AG09319 (cell line): ENCODE measurements around the gene HOXA3.

Source experiments
- DNase-seq: peaks from one replicate; pipeline ENCODE4 v3.0.0-alpha.2; 2010; ENCODE audit warnings: low read depth; ENCODE audit errors: extremely low read depth
- CTCF ChIP-seq: IDR thresholded peaks from 2 replicates; pipeline ENCODE4 v1.5.1; 2011; ENCODE audit warnings: low read depth, mild to moderate bottlenecking, inconsistent platforms, low read length, moderate library complexity

Gene HOXA3

GRCh38 chr7:27165996-27166530 is 13.7 kb upstream of the HOXA3 start:
- no peak for TF ChIP-seq CTCF
- no peak for DNase-seq

- no peak for DNase-seq
- no peak for TF ChIP-seq CTCF
Observed at GRCh38 chr7:27165089-27165995, 13.0 kb upstream of the HOXA3 start, which contains the start of gene HOXA9. HOXA9 (minus strand) TSS chr7:27165537; CDS start chr7:27165457, 80 bp downstream.

- DNase-seq: no peak
- no peak for TF ChIP-seq CTCF
Observed at GRCh38 chr7:27164367-27165088, 12.1 kb upstream of the HOXA3 start.

GRCh38 chr7:27164045-27164366 is 11.6 kb upstream of the HOXA3 start:
- no peak for TF ChIP-seq CTCF
- no peak for DNase-seq

- no peak for DNase-seq
- TF ChIP-seq CTCF: no peak
Observed at GRCh38 chr7:27163288-27164044, 11.1 kb upstream of the HOXA3 start.

GRCh38 chr7:27162561-27163287 is 10.3 kb upstream of the HOXA3 start:
- no peak for DNase-seq
- no peak for TF ChIP-seq CTCF
